ENCODE results near the gene KRT75. TPM values are rescaled to one million over a fixed set of nuclear protein-coding genes. Genes with fewer than 3 reads are reported as not detected.

The KRT75 gene
- total RNA-seq, 3 donors from 2014 or later: not detected

DNA sequence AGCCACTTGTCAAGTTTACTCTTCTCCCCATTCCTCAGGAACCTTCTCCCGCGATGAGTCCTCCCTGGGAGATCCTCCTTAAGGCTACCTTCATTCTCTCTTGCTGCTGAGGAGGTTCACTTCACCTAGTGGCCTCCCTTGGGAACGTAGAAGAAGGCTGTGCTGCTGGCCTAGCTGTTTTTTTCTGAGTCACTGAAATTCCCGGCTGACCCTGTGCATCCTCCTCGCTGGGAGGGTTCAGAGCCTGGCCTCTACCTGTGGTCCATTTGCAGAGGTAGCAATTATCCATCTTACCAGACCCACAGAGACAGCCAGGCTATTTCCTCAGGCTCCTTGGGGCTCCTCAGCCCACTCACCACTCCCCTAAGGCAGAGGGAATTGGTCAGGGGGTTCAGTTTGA, 32.6 kb downstream of the KRT75 start:
- Histone ChIP-seq H3K9me3 (no peaks in the 10 kb centered on the region), H3K27ac (no peak overlapping the region), H3K4me1 (no peaks in the 10 kb centered on the region), H3K4me3 (no peak overlapping the region), H3K36me3 (no peaks in the 10 kb centered on the region), H3K27me3 (peaks cover 0 to 3% of the 10 kb centered on the region in 2 donors)
- TF ChIP-seq POLR2AphosphoS5 (IDR thresholded peaks at IDR 0.05) (no peak), POLR2A (IDR thresholded peaks at IDR 0.05) (no peak)
- TF ChIP-seq, protein P1, sequence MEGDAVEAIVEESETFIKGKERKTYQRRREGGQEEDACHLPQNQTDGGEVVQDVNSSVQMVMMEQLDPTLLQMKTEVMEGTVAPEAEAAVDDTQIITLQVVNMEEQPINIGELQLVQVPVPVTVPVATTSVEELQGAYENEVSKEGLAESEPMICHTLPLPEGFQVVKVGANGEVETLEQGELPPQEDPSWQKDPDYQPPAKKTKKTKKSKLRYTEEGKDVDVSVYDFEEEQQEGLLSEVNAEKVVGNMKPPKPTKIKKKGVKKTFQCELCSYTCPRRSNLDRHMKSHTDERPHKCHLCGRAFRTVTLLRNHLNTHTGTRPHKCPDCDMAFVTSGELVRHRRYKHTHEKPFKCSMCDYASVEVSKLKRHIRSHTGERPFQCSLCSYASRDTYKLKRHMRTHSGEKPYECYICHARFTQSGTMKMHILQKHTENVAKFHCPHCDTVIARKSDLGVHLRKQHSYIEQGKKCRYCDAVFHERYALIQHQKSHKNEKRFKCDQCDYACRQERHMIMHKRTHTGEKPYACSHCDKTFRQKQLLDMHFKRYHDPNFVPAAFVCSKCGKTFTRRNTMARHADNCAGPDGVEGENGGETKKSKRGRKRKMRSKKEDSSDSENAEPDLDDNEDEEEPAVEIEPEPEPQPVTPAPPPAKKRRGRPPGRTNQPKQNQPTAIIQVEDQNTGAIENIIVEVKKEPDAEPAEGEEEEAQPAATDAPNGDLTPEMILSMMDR (IDR thresholded peaks at IDR 0.05): no peak
- DNase-seq (ENCODE audit: low spot score in 2 of 2): no peak
- intact Hi-C loops (cut with DNase I; ENCODE audit: low total_unique reads): no loop called here

DNA sequence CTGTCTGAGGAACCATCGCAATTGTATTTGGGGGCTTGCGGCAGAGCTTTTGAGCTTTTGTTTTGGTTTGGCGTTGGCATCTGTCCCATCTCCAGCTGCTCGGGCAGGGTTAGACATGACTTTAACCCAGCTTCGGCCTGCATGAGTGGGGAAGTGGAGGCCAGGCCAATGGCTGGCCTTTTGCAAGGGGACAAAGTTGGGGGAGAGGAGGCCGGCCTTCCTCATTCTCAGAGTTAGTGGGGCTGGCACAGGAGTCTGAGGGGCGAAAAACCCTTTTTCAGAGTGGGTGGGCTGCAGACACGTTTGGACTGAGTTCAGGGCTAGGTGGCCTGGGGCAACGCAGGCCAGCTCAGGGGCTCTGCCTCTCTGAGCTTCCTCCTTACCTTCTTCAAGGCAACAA, 33.3 kb downstream of the KRT75 start:
- Histone ChIP-seq H3K27ac (no peak overlapping the region), H3K4me3 (no peak overlapping the region), H3K27me3 (peaks cover 0 to 3% of the 10 kb centered on the region in 2 donors), H3K36me3 (no peaks in the 10 kb centered on the region), H3K9me3 (no peaks in the 10 kb centered on the region), H3K4me1 (peaks cover 0 to 2% of the 10 kb centered on the region in 2 donors)
- intact Hi-C loops (cut with DNase I; ENCODE audit: low total_unique reads): no loop called here
- TF ChIP-seq POLR2AphosphoS5 (IDR thresholded peaks at IDR 0.05) (no peak), POLR2A (IDR thresholded peaks at IDR 0.05) (no peak)
- TF ChIP-seq, protein P1 (IDR thresholded peaks at IDR 0.05): no peak
- no peak for DNase-seq (ENCODE audit: low spot score in 2 of 2)

DNA sequence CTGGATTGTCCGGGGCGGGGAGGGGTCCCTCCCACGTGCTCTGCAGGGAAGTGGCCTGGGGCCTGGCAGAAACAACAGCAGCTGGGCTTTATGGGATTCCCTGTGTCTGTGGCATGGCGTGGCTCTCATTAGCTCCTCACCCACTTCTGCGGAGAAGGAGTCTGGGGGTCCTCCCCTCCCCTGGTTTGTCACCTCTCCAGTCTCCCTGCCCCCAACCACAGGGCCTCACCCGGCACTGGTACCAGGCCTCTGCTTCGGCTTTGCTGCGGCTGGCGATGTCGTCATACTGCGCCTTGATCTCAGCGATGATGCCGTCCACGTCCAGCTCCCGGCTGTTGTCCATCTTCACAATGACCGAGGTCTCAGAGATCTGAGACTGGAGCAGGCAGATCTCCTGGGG, 34.4 kb downstream of the KRT75 start:
- Histone ChIP-seq H3K27me3 (peaks cover 0 to 3% of the 10 kb centered on the region in 2 donors), H3K4me1 (peaks cover 0 to 3% of the 10 kb centered on the region in 2 donors), H3K4me3 (no peak overlapping the region), H3K27ac (no peak overlapping the region), H3K9me3 (no peaks in the 10 kb centered on the region), H3K36me3 (no peaks in the 10 kb centered on the region)
- no peak for DNase-seq (ENCODE audit: low spot score in 2 of 2)
- intact Hi-C loops (cut with DNase I; ENCODE audit: low total_unique reads): no loop called here
- TF ChIP-seq POLR2AphosphoS5 (IDR thresholded peaks at IDR 0.05) (no peak), POLR2A (IDR thresholded peaks at IDR 0.05) (no peak)
- TF ChIP-seq, protein P1 (IDR thresholded peaks at IDR 0.05): no peak

DNA sequence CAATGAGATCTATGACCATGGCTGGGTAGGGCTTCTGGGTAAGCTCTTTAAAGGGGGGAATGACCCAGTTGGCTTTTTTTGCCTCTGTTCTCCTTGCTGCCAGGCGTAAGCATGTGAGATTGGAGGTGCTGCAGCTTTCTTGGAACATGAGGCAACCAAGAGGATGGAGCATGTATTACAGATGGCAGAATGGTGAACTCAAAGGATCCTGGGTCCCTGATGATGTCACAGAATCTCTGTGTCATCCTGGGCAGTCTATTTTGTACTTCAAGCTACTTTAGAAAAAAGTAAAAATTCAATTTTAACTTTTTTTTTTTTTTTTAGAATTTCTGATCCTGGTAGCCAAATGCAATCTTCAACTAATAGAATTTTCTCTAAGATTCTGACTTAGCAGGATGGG, 36.0 kb downstream of the KRT75 start:
- no peak for DNase-seq (ENCODE audit: low spot score in 2 of 2)
- TF ChIP-seq POLR2A (IDR thresholded peaks at IDR 0.05): no peak
- TF ChIP-seq POLR2AphosphoS5 (IDR thresholded peaks at IDR 0.05): no peak
- TF ChIP-seq, protein P1 (IDR thresholded peaks at IDR 0.05): no peak
- intact Hi-C loops (cut with DNase I; ENCODE audit: low total_unique reads): no loop called here

DNA sequence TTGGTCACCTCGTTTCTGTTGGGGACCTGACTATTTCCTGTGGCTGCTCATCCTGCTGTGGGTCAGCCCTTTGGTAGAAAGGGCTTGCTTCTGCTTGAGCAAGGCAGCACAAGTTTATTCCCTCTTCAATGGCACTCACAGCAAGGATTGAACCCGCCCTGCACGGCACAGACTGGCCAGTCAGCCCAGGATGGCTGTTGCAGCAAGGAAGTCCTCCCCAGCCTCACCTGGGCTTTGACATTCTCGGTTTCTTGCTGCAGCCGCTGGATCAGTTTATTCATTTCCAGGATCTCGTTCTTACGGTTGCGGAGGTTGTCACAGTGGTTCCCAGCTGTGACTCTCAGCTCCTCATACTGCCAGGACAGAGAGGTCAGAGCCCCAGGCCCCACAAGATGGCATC, 37.5 kb downstream of the KRT75 start:
- no peak for DNase-seq (ENCODE audit: low spot score in 2 of 2)
- H3K9me3 ChIP-seq: no peaks in the 10 kb centered on the region
- no peaks in the 10 kb centered on the region for H3K36me3 ChIP-seq
- H3K4me3 ChIP-seq: no peak overlapping the region
- intact Hi-C loops (cut with DNase I; ENCODE audit: low total_unique reads): no loop called here
- no peak overlapping the region for H3K27ac ChIP-seq
- peaks cover 0 to 3% of the 10 kb centered on the region in 2 donors for H3K27me3 ChIP-seq
- peaks cover 0 to 3% of the 10 kb centered on the region in 2 donors for H3K4me1 ChIP-seq
- TF ChIP-seq, protein P1 (IDR thresholded peaks at IDR 0.05): no peak
- TF ChIP-seq POLR2A (IDR thresholded peaks at IDR 0.05) (no peak), POLR2AphosphoS5 (IDR thresholded peaks at IDR 0.05) (no peak)

More for the DNA sequence above, 36.0 kb downstream of the KRT75 start:
- Histone ChIP-seq H3K4me1 (peaks cover 0 to 3% of the 10 kb centered on the region in 2 donors), H3K36me3 (no peaks in the 10 kb centered on the region), H3K9me3 (no peaks in the 10 kb centered on the region), H3K27ac (no peak overlapping the region), H3K27me3 (peaks cover 0 to 3% of the 10 kb centered on the region in 2 donors), H3K4me3 (no peak overlapping the region)
